IMR-90 (cell line): ENCODE measurements around the gene SLIT2. TPM values are rescaled to one million over a fixed set of nuclear protein-coding genes. Genes with fewer than 3 reads are reported as not detected.
A peak's percentile ranks its signal among the peaks of the same experiment; 100 is the strongest.

ENCODE experiments used
- ATAC-seq: fragments of 200-7000 bp; cut with Tn5 transposase; 2 replicates; pipeline ENCODE4 v1.9.1; 2020; ENCODE audit warnings: low read depth, mild to moderate bottlenecking, moderate library complexity
- Bru-seq: library from RNA; stranded (reverse); fragments of 400-500 nt; gene quantifications from one replicate; lab custom pipeline; 2021; lab: Mats Ljungman, UMichigan
- BruChase-seq, 2 experiments: library from RNA; stranded (reverse); fragments of 400-500 nt; gene quantifications; one replicate each; lab custom pipeline; 2021; lab: Mats Ljungman, UMichigan
- BruUV-seq: library from RNA; stranded (reverse); fragments of 400-500 nt; replicated peaks from 2 replicates; lab custom pipeline; 2021; lab: Mats Ljungman, UMichigan
- CTCF ChIA-PET: fragments of 300-600 bp; formaldehyde crosslinking; extraction: SDS; loops from one replicate; lab custom pipeline; 2021; ENCODE audit warnings: antibody characterized with exemption; lab: Yijun Ruan, JAX
- POLR2A ChIA-PET: fragments of 300-600 bp; sonication (Branson Sonifier 250); formaldehyde crosslinking; loops from one replicate; lab custom pipeline; 2022; ENCODE audit warnings: antibody characterized with exemption; ENCODE audit not compliant: unreplicated experiment; lab: Charles Lee
- DNase-seq: peaks from one replicate; pipeline ENCODE4 v3.0.0; 2013
- H2AFZ ChIP-seq: replicated peaks from 2 replicates; pipeline ENCODE3; 2013; ENCODE audit warnings: low read length, mild to moderate bottlenecking; ENCODE audit not compliant: poor library complexity
- H2AK5ac ChIP-seq: 2 replicates; pipeline ENCODE4 v1.6.1; 2013; ENCODE audit warnings: low read depth, low read length, inconsistent platforms
- H2AK9ac ChIP-seq: replicated peaks from 2 replicates; pipeline ENCODE3; 2013; ENCODE audit warnings: mild to moderate bottlenecking, low read depth, low read length, moderate library complexity; ENCODE audit not compliant: poor library complexity
- H2BK120ac ChIP-seq: 2 replicates; pipeline ENCODE4 v1.6.1; 2013; ENCODE audit warnings: low read depth, low read length, inconsistent platforms
- H2BK15ac ChIP-seq: 3 replicates; pipeline ENCODE4 v1.6.1; 2013; ENCODE audit warnings: low read depth, low read length, inconsistent platforms
- H2BK20ac ChIP-seq: 2 replicates; pipeline ENCODE4 v1.6.1; 2013; ENCODE audit warnings: low read depth, mild to moderate bottlenecking, inconsistent platforms, low read length, moderate library complexity
- H2BK5ac ChIP-seq: 2 replicates; pipeline ENCODE4 v1.6.1; 2013; ENCODE audit warnings: mild to moderate bottlenecking, low read depth, low read length, inconsistent platforms; ENCODE audit not compliant: poor library complexity, severe bottlenecking
- H3K14ac ChIP-seq: replicated peaks from 2 replicates; pipeline ENCODE4 v1.6.1; 2013; ENCODE audit warnings: low read depth, low read length, inconsistent platforms
- H3K18ac ChIP-seq: 2 replicates; pipeline ENCODE4 v1.6.1; 2013; ENCODE audit warnings: low read depth, low read length, control low read depth
- H3K23ac ChIP-seq: 2 replicates; pipeline ENCODE4 v1.6.1; 2013; ENCODE audit warnings: low read depth, low read length, inconsistent platforms
- H3K27ac ChIP-seq: 2 replicates; pipeline ENCODE4 v1.5.1; 2013; ENCODE audit warnings: mild to moderate bottlenecking, control low read depth, low read length; ENCODE audit not compliant: insufficient read depth
- H3K27me3 ChIP-seq: 2 replicates; pipeline ENCODE4 v1.6.1; 2013; ENCODE audit warnings: low read length; ENCODE audit not compliant: control insufficient read depth, insufficient read depth
- H3K36me3 ChIP-seq: 2 replicates; pipeline ENCODE4 v1.6.1; 2013; ENCODE audit warnings: low read length, mixed read lengths; ENCODE audit not compliant: control insufficient read depth, insufficient read depth
- H3K4ac ChIP-seq: 2 replicates; pipeline ENCODE4 v1.6.1; 2013; ENCODE audit warnings: low read depth, low read length, inconsistent platforms
- H3K4me1 ChIP-seq: 2 replicates; pipeline ENCODE4 v1.6.1; 2013; ENCODE audit warnings: low read length, mixed read lengths; ENCODE audit not compliant: control insufficient read depth, insufficient read depth
- H3K4me2 ChIP-seq: 2 replicates; pipeline ENCODE4 v1.6.1; 2013; ENCODE audit warnings: low read depth, mild to moderate bottlenecking, control low read depth, low read length, moderate library complexity
- H3K4me3 ChIP-seq: 2 replicates; pipeline ENCODE4 v1.5.1; 2013; ENCODE audit warnings: low read depth, mild to moderate bottlenecking, control low read depth, low read length, moderate library complexity; ENCODE audit not compliant: insufficient read depth
- H3K56ac ChIP-seq: 2 replicates; pipeline ENCODE4 v1.6.1; 2013; ENCODE audit warnings: low read length, inconsistent platforms; ENCODE audit not compliant: insufficient read depth; ENCODE audit errors: extremely low read depth
- H3K79me1 ChIP-seq, 2 experiments: 2 replicates each; pipeline ENCODE4 v1.6.1; 2013; ENCODE audit warnings: low read length in 2 of 2, inconsistent platforms in 1 of 2, low read depth in 1 of 2
- H3K9ac ChIP-seq: 2 replicates; pipeline ENCODE4 v1.6.1; 2013; ENCODE audit warnings: low read depth, low read length, control low read depth
- H3K9me1 ChIP-seq: 2 replicates; pipeline ENCODE4 v1.6.1; 2013; ENCODE audit warnings: low read length, inconsistent platforms; ENCODE audit not compliant: insufficient read depth
- H3K9me3 ChIP-seq: 2 replicates; pipeline ENCODE4 v1.6.1; 2013; ENCODE audit warnings: low read length; ENCODE audit not compliant: control insufficient read depth, insufficient read depth
- H4K20me1 ChIP-seq: 2 replicates; pipeline ENCODE4 v1.6.1; 2013; ENCODE audit warnings: low read length, inconsistent platforms; ENCODE audit not compliant: insufficient read depth
- H4K5ac ChIP-seq: 2 replicates; pipeline ENCODE4 v1.6.1; 2013; ENCODE audit warnings: mild to moderate bottlenecking, low read depth, low read length, control low read depth
- H4K8ac ChIP-seq, 2 experiments: 2 replicates each; pipeline ENCODE4 v1.6.1; 2013; ENCODE audit warnings: low read depth in 2 of 2, low read length in 2 of 2, control low read depth in 1 of 2, inconsistent platforms in 1 of 2
- H4K91ac ChIP-seq: 2 replicates; pipeline ENCODE4 v1.6.1; 2013; ENCODE audit warnings: low read depth, low read length, inconsistent platforms; ENCODE audit not compliant: insufficient read depth
- CEBPB ChIP-seq: IDR thresholded peaks from 2 replicates; pipeline ENCODE4 v1.6.1; 2012; ENCODE audit warnings: low read depth, low read length, improper control_type of control experiment
- CTCF ChIP-seq: conservative IDR thresholded peaks from 2 replicates; pipeline ENCODE4 v1.5.1; 2012; ENCODE audit warnings: mild to moderate bottlenecking, low read depth, low read length, improper control_type of control experiment
- MAZ ChIP-seq: IDR thresholded peaks from 2 replicates; pipeline ENCODE4 v1.6.1; 2012; ENCODE audit warnings: low read depth, mild to moderate bottlenecking, low read length, improper control_type of control experiment, moderate library complexity, borderline replicate concordance
- NFE2L2 ChIP-seq: fragments of 150-350 bp; IDR thresholded peaks from 2 replicates; pipeline ENCODE4 v1.6.1; 2016; ENCODE audit warnings: low read depth, mild to moderate bottlenecking, low read length
- POLR2A ChIP-seq: IDR thresholded peaks from 2 replicates; pipeline ENCODE4 v1.6.1; 2012; ENCODE audit warnings: mild to moderate bottlenecking, low read depth, low read length
- RAD21 ChIP-seq: IDR thresholded peaks from 2 replicates; pipeline ENCODE4 v1.6.1; 2012; ENCODE audit warnings: low read length, improper control_type of control experiment
- SMC3 ChIP-seq: fragments of 150-350 bp; IDR thresholded peaks from 2 replicates; pipeline ENCODE4 v1.6.1; 2016; ENCODE audit warnings: low read depth, mild to moderate bottlenecking, antibody characterized with exemption, low read length, moderate library complexity
- WGBS, 2 experiments: methylation state at CpG; one replicate each; pipeline versions ENCODE4 v1.1.5 to v1.1.7; 2013; ENCODE audit warnings: missing lambda C conversion rate in 2 of 2; ENCODE audit not compliant: insufficient read length in 1 of 2; ENCODE audit errors: extremely low coverage in 2 of 2; 5-methylcytosine and 5-hydroxymethylcytosine counted together
- dilution Hi-C: fragments of 300-500 bp; cut with HindIII; formaldehyde crosslinking; loops from one replicate; pipeline ENCODE4 v1.14.3; 2018; ENCODE audit warnings: low sequenced_read_pairs; ENCODE audit not compliant: unreplicated experiment
- in situ Hi-C: fragments of 300-500 bp; cut with MboI; formaldehyde crosslinking; loops from 3 replicates; pipeline ENCODE4 v1.14.3; 2019; ENCODE audit warnings: low sequenced_read_pairs, inconsistent platforms, mixed read lengths
- intact Hi-C: fragments of 100-400 bp; cut with micrococcal nuclease; formaldehyde crosslinking; loops from 2 replicates; pipeline ENCODE4 v1.10.0; 2022
- long read RNA-seq: library from polyadenylated mRNA; unstranded; transcript quantifications from one replicate; pipeline ENCODE4 v2.0.0, GENCODE V29; 2021; ENCODE audit not compliant: unreplicated experiment
- polyA plus RNA-seq, 3 experiments: library from polyadenylated mRNA; depleted of rRNA; stranded (reverse); fragments of >200 nt; gene quantifications; 2 replicates each; pipeline ENCODE4 v1.2.3, GENCODE V29; 2012; ENCODE audit warnings: low replicate concordance in 1 of 3
- total RNA-seq: library from RNA; depleted of rRNA; stranded (reverse); fragments of >200 nt; gene quantifications from 2 replicates; pipeline ENCODE4 v1.2.3, GENCODE V29; 2012; rRNA removed

Gene SLIT2
- total RNA-seq, result 13.6 and 18.1 TPM in 2 replicates
- polyA plus RNA-seq (2012; rRNA removed), result 13.0 and 14.3 TPM in 2 replicates
- polyA plus RNA-seq (2012; cell fraction: cytosol; rRNA removed), result 5.3 and 5.6 TPM in 2 replicates
- 8.3 and 13.5 TPM in 2 replicates for polyA plus RNA-seq (2012; cell fraction: nucleus; rRNA removed; ENCODE audit: low replicate concordance)
- Bru-seq, nascent RNA, result percentile 57 among the genes with signal in this experiment
- BruChase-seq, experiment 1, labeled RNA remaining after a 6-hour chase, result percentile 48 among the genes with signal in this experiment
- percentile 48 among the genes with signal in this experiment for BruChase-seq, experiment 2, labeled RNA remaining after a 2-hour chase
- long read RNA-seq, full-length matches to known transcripts, result 1 of 4 reads
- long read RNA-seq, partial matches to known transcripts, result 0 of 4 reads
- long read RNA-seq, other reads (novel, unspliced or antisense), result 3 of 4 reads

GRCh38 chr4:20251796-20252655 lies at the start of gene SLIT2:
Gene SLIT2, plus strand, starts transcription at chr4:20251905. Its CDS starts 1,911 bp downstream, at chr4:20253816.
- Histone ChIP-seq H2AFZ (peak within 1 kb of the TSS; percentile 87), H3K9me1 (no peaks in the 10 kb centered on the region), H2AK5ac (no peak within 1 kb of the TSS), H3K4me2 (peak within 1 kb of the TSS; percentile 80), H3K4ac (no peak within 1 kb of the TSS), H3K9me3 (no peaks in the 10 kb centered on the region), H4K20me1 (peaks cover 7% of the 10 kb centered on the region), H2BK15ac (no peak within 1 kb of the TSS), H3K4me3 (peak within 1 kb of the TSS; percentile 55), H2BK5ac (no peak within 1 kb of the TSS), H4K8ac (no peak within 1 kb of the TSS), H3K18ac (no peak within 1 kb of the TSS), H3K23ac (peak within 1 kb of the TSS; percentile 7; the same call in 1 of the 2 replicates), H3K14ac (no peak within 1 kb of the TSS), H2AK9ac (no peak within 1 kb of the TSS), H2BK120ac (no peak within 1 kb of the TSS), H3K56ac (no peak within 1 kb of the TSS), H3K27me3 (peaks cover 22% of the 10 kb centered on the region), H4K5ac (no peak within 1 kb of the TSS), H4K91ac (no peak within 1 kb of the TSS), H3K79me1 (peaks cover 0 to 6% of the 10 kb centered on the region in 2 experiments; a peak in 1 of 4 replicates), H3K4me1 (peaks cover 11% of the 10 kb centered on the region), H3K9ac (peak within 1 kb of the TSS; percentile 12; the same call in 1 of the 2 replicates), H3K36me3 (no peaks in the 10 kb centered on the region), H2BK20ac (no peak within 1 kb of the TSS), H3K27ac (no peak within 1 kb of the TSS; the same call in 1 of the 2 replicates)
- peak; percentile 75 for ATAC-seq
- intact Hi-C loops, result loop anchor here (1.0 to 10.0 kb wide), 6 partner anchors 170 to 1563 kb away; no protein-coding TSS in a partner anchor
- in situ Hi-C loops, result no loop called here
- peak; percentile 93 for TF ChIP-seq POLR2A
- TF ChIP-seq MAZ, result no peak
- no peak for TF ChIP-seq SMC3
- TF ChIP-seq NFE2L2, result no peak
- TF ChIP-seq CEBPB, result no peak
- no peak for TF ChIP-seq CTCF
- TF ChIP-seq RAD21, result no peak
- ChIA-PET POLR2A (no interaction called here), CTCF (interaction anchor here (0.5 kb wide), 1 partner anchor 20 kb away, joined by 5 read pairs; no protein-coding TSS in a partner anchor)
- peak; percentile 68 for DNase-seq
- dilution Hi-C loops, result no loop called here
- BruUV-seq, result no TSS peak
- WGBS, 2 experiments, result 1% methylated on average over 25 of the region's 85 CpGs; no CpG with 5 or more reads in 1 of the 2 experiments
